ENCODE results near the gene BCAR3.

DNA sequence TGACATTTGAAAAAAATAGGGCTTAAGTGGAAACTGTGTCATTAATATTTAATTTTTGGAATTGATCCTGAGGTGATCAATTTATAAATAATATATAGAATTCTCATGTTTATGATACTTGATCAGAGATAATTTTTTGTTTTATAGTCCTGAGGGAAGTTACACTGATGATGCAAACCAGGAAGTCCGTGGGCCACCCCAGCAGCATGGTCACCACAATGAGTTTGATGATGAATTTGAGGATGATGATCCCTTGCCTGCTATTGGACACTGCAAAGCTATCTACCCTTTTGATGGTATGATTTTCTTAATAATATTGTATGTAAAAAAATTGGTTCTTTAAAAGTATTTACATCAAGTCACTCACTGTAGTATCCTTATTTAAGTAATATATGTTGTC, 132.5 kb downstream of the BCAR3 start:
- TF ChIP-seq, protein P1, sequence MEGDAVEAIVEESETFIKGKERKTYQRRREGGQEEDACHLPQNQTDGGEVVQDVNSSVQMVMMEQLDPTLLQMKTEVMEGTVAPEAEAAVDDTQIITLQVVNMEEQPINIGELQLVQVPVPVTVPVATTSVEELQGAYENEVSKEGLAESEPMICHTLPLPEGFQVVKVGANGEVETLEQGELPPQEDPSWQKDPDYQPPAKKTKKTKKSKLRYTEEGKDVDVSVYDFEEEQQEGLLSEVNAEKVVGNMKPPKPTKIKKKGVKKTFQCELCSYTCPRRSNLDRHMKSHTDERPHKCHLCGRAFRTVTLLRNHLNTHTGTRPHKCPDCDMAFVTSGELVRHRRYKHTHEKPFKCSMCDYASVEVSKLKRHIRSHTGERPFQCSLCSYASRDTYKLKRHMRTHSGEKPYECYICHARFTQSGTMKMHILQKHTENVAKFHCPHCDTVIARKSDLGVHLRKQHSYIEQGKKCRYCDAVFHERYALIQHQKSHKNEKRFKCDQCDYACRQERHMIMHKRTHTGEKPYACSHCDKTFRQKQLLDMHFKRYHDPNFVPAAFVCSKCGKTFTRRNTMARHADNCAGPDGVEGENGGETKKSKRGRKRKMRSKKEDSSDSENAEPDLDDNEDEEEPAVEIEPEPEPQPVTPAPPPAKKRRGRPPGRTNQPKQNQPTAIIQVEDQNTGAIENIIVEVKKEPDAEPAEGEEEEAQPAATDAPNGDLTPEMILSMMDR (IDR thresholded peaks at IDR 0.05) = no peak
- TF ChIP-seq POLR2A (IDR thresholded peaks at IDR 0.05) (no peak), POLR2AphosphoS5 (IDR thresholded peaks at IDR 0.05; ENCODE audit: insufficient read depth in 1 of 2, low read depth in 1 of 2) (no peak)

All from vagina (tissue), 2 donors.